Measurements from ENCODE around the gene ARHGAP19.

DNA sequence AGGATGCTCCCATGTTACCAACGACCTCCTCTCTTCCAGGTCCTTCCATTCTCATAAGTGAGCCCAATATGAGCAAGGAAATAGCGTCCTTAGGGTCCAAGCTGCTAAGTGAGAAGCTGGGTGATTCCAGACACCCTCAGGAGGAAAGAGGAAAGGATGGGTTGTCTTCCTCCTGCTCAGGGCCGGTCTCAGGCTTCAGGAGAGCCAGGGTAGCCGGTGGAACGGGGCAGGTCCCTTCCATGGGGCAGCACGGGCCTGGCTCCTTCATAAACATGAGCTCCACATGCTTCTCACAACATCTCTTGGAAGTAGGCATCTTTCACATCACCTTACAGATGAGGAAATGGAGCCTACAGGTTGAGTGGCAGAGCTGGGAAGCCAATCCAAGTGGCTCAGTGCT, 119.4 kb downstream of the ARHGAP19 start:
- TF ChIP-seq EZH2 (optimal IDR thresholded peaks at IDR 0.05; ENCODE audit: low read depth, low read length) = no peak
- TF ChIP-seq, protein P1, sequence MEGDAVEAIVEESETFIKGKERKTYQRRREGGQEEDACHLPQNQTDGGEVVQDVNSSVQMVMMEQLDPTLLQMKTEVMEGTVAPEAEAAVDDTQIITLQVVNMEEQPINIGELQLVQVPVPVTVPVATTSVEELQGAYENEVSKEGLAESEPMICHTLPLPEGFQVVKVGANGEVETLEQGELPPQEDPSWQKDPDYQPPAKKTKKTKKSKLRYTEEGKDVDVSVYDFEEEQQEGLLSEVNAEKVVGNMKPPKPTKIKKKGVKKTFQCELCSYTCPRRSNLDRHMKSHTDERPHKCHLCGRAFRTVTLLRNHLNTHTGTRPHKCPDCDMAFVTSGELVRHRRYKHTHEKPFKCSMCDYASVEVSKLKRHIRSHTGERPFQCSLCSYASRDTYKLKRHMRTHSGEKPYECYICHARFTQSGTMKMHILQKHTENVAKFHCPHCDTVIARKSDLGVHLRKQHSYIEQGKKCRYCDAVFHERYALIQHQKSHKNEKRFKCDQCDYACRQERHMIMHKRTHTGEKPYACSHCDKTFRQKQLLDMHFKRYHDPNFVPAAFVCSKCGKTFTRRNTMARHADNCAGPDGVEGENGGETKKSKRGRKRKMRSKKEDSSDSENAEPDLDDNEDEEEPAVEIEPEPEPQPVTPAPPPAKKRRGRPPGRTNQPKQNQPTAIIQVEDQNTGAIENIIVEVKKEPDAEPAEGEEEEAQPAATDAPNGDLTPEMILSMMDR (IDR thresholded peaks at IDR 0.05; ENCODE audit: low read length) = no peak
- no peak for TF ChIP-seq EZH2phosphoT487 (IDR thresholded peaks at IDR 0.05; ENCODE audit: low read length)
